ENCODE data around the gene BTG2. TPM values are rescaled to one million over a fixed set of nuclear protein-coding genes. Genes with fewer than 3 reads are reported as not detected.
"Not testable (repeated sequence)": the region's sequence is repeated elsewhere in the genome, so short reads cannot be mapped to it uniquely, and the experiment has no call there.

BTG2 gene
- total RNA-seq, 1 donor from 2014 or later = 170 TPM

- intact Hi-C loops (cut with micrococcal nuclease) = loop anchor here (1.0 kb wide), 2 partner anchors 15 to 37 kb away; partner anchors contain the start of gene BTG2
Observed at GRCh38 chr1:203290261-203291089, 14.8 kb upstream of the BTG2 start.

DNA sequence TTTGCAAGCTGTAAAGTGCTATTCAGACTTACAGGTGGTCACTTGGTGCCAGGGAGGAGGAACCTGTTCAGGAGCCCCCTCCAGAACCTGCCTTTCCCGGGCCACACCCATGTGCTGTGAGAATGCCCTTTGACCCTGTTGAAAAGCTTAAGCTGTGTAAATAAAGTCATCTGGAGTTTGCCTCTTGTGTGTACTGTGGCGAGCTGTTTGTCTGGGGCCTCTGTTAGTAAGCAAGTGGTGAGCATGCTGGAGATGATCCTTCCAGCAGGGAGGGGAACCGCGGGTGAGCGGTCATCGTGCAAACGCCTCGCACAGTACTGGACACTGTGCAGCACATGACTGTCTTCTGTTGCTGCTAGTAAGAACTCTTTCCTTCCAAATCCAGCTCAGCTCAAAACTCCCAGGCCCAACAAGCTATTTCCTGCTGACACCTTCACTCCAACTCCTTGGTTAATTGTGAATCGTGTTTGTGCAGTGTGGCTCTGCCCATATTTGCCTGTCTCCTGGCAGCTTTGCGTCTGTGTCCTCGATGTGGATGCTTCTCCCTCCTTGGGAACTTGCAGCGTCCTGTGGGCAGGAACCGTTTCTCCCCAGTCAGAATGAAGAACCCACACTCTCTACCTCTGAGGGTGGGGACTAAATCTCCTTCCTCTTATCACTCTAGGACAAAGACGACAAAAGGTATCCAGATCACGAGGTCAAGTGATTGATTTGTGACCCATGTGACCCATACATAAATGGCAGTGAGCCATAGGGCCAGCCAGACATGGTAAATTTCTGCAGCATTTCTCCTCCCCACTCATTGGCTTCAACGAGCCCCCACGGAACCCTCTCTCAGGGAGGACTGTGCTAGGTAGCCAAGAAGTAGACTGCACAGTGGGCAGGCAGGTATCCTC, 13.9 kb upstream of the BTG2 start:
- intact Hi-C loops (cut with micrococcal nuclease) = no loop called here

DNA sequence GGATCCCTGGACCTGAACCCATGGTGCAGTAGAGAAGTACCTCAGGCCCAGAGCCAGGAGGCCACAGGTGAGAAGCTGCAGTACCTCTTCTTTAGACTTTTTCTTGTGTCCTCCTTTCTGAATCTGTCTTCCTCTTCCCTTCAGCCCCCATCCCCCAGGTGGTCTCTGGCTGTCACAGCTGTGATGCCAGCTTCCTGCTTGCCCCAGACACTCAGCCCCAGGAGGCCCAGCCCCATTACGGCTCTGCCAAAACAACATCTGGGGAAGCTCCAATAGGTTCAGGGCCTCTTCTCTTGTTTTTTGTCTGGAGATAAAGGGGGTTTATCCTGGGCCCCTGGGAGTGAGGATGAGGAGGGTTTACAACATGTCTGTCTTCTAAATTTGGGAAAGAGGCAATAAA, 9.5 kb upstream of the BTG2 start:
- intact Hi-C loops (cut with micrococcal nuclease) = no loop called here

DNA sequence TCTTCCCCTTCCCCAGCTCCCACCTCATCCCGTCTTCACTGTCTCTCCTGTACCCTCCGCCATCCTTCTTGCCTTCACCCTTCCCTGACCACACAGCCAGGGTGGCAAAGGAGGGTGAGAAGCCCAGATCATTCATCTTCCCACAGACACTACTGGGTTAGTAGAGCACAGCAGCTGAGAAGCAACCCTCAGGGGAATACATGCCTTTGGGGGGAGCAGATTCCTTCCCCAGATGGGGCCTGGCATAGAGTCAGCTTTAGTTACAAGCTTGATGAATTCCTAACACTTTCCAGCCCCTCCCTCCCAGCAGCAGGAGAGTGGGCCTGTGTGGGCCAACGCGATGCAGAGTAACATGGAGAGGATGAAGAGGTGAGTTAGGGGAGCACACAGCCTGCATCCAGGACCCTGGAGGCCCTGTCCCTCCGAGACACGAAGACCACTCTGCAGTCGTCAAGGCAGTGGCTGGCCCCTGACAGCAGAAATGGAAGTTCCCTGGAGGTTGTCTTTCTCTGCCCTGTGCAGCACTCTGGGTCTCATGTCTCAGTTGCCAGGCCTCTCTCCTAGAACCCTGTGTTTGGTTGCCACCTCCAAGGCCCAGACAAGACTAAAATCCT, 8.8 kb upstream of the BTG2 start:
- intact Hi-C loops (cut with micrococcal nuclease) = no loop called here

DNA sequence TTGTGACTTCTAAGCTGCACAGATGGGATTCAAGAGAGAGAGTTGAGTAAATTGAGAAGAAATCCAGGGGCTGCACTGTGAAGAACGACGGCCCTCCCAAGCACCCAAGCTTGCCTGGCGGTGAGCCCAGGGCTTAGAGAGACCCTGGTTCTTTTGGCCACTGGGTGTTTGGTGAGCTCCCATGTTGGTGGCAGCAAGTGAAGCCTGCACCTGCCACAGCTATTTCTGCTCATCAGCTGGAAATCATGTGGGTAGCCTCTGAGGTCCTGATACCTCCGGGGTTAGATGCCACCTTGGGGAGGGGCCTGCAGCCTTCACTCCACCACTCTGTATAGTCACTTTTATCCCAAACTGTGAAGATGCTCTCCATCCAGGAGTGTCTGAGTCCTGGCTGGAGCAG, 6.2 kb upstream of the BTG2 start:
- intact Hi-C loops (cut with micrococcal nuclease) = no loop called here

- intact Hi-C loops (cut with micrococcal nuclease) = not testable (repeated sequence)
Observed at GRCh38 chr1:203299719-203300429, 5.4 kb upstream of the BTG2 start.

DNA sequence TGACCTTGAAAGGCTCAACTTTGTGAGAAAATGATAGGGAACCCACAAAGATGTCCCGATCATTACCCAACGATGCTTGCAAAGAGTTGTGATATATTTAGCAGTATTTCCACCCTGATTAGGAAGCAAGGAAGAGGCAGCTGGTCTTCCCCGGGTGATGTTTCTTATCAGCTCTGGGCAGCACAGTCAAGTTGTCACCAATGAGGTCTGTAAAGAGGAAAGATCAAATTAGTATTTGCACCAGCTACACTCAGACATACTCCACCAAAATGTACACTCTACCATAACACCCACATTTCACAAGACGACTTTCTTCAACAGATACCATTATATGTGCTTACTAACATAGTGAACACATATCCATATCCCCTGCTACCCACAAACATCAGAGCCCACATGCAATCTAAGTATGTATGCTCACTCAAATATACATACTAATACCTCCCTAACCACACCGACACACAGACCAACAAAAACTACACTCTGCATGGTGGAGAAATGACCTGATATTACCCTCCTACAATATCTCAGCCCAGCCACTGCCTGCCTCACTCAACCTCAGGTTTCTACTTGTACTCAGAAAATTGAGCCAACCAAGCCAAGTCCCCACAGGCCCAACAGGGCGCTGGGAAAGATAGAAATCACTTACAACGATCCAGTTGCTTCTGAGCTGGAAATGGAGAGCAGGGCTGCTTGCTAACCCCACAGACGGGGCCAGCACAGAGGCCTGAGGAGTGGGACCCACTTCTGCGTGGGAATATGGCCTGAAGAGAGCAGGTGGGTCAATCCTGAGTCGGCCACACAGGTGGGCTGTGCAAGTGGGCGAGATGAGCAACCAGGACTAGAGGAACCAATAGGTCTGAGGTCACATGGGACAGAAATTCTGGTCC, 4.6 kb upstream of the BTG2 start:
- intact Hi-C loops (cut with micrococcal nuclease) = no loop called here

DNA sequence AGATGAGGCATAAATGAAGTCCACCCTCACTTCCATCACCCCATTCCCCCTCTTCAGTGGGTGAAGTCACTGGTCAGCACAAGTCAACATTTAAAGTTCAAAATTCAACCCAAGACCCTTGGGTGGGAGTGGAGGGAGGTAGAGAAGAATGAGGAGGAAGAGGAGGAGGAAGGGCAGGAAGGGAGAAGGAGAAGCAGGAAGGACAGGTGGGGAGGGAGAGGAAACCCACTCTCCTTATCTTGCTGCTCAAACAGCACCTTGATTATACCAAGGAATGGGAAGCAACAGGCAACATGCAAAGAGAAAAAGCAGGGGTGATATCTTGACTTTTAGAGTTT, 4.0 kb upstream of the BTG2 start:
- intact Hi-C loops (cut with micrococcal nuclease) = no loop called here

GRCh38 chr1:203302456-203302855, 2.9 kb upstream of the BTG2 start:
- intact Hi-C loops (cut with micrococcal nuclease) = no loop called here

DNA sequence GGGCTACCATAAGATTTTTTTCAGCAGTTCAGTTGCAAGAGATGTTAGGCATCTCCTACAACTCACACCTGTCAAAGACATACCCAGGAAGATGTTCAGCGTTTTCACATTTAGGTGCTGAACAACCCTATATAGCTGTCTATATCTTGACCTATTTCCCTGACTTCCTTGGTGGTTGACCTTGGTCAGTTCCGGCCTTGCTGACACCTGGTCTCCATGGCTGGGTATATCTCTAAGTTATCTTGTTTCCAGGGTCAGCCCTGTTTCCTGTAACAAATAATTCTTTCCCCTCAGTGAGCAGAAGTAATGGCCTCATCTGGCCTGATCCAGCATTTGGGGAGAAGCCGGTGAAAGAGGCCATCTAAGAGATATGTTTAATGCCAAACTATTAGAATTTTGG, 2.4 kb upstream of the BTG2 start:
- intact Hi-C loops (cut with micrococcal nuclease) = no loop called here

- intact Hi-C loops (cut with micrococcal nuclease) = no loop called here
Observed at GRCh38 chr1:203304391-203304918, 864 bp upstream of the BTG2 start.

- intact Hi-C loops (cut with micrococcal nuclease) = loop anchor here (1.0 to 5.0 kb wide), 8 partner anchors 15 to 556 kb away; partner anchors contain the start of genes RABIF, SNRPE, ZBED6 and ZC3H11A
Observed at GRCh38 chr1:203305809-203306088, 430 bp downstream of the BTG2 start.

DNA sequence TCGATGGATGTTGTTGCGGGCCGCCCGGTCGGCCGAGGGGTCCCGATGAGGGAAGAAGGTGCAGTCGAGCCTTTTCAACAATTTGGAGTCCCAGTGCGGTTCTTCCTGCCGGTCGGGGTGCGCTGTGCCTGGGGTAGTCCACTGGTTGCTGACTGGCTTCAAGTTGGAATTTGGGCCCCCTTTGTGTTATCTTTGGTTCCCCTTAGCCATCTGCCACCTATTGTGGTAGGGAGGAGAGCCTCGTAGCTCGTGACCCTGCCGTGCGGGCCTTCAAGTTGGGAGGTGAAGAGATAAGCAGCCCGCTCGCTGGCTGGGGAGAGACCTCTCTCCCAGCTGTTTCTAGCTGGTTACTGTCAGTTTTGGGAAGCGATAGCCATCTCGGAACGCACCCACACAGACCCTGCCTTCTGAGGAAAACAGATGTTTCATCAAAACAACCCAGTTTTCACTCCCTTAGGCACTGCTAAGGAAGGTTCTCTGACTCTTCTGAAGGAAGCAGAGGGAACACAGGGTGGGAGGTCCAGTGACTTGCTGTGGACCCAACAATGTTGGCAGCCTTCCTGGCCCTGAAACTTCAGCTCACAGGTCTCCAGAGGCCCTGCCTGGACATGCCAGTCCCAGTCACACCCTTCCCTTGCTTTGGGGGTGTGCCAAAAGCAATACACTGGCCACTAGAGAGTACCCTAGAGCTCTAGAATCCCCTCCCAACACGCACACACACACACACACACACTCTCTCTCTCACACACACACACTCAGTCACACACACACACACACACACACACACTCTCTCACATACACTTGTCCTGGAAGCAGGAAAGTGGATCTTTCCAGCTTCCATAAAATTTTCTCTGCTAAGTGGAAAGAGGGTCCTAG, 1.0 kb downstream of the BTG2 start:
- intact Hi-C loops (cut with micrococcal nuclease) = loop anchor here (1.0 to 5.0 kb wide), 2 partner anchors 32 to 419 kb away; partner anchors contain the start of gene RABIF

DNA sequence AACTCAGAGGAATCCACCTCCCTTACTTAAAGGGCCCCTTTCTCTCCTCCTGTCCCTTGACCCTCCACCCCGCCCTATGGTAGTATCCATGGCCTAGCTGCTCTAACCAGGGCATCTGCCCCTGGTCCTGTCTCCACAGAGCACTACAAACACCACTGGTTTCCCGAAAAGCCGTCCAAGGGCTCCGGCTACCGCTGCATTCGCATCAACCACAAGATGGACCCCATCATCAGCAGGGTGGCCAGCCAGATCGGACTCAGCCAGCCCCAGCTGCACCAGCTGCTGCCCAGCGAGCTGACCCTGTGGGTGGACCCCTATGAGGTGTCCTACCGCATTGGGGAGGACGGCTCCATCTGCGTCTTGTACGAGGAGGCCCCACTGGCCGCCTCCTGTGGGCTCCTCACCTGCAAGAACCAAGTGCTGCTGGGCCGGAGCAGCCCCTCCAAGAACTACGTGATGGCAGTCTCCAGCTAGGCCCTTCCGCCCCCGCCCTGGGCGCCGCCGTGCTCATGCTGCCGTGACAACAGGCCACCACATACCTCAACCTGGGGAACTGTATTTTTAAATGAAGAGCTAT, 1.7 kb downstream of the BTG2 start:
- intact Hi-C loops (cut with micrococcal nuclease) = loop anchor here (1.0 to 5.0 kb wide), 2 partner anchors 31 to 420 kb away; partner anchors contain the start of gene RABIF

DNA sequence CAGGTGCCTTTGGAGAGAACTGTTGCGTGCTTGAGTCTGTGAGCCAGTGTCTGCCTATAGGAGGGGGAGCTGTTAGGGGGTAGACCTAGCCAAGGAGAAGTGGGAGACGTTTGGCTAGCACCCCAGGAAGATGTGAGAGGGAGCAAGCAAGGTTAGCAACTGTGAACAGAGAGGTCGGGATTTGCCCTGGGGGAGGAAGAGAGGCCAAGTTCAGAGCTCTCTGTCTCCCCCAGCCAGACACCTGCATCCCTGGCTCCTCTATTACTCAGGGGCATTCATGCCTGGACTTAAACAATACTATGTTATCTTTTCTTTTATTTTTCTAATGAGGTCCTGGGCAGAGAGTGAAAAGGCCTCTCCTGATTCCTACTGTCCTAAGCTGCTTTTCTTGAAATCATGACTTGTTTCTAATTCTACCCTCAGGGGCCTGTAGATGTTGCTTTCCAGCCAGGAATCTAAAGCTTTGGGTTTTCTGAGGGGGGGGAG, 2.4 kb downstream of the BTG2 start:
- intact Hi-C loops (cut with micrococcal nuclease) = loop anchor here (5.0 kb wide), 1 partner anchor 420 kb away; the partner anchor contains the start of gene RABIF

- intact Hi-C loops (cut with micrococcal nuclease) = loop anchor here (5.0 kb wide), 1 partner anchor 421 kb away; the partner anchor contains the start of gene RABIF
Observed at GRCh38 chr1:203308328-203308922, 3.1 kb downstream of the BTG2 start.

DNA sequence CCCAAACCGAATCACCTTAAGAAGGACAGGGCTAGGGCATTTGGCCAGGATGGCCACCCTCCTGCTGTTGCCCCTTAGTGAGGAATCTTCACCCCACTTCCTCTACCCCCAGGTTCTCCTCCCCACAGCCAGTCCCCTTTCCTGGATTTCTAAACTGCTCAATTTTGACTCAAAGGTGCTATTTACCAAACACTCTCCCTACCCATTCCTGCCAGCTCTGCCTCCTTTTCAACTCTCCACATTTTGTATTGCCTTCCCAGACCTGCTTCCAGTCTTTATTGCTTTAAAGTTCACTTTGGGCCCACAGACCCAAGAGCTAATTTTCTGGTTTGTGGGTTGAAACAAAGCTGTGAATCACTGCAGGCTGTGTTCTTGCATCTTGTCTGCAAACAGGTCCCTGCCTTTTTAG, 3.6 kb downstream of the BTG2 start:
- intact Hi-C loops (cut with micrococcal nuclease) = loop anchor here (5.0 kb wide), 1 partner anchor 422 kb away; the partner anchor contains the start of gene RABIF

Measured in T-helper 1 cell treated with Interleukin-12 subunit alpha and Interleukin-12 subunit beta and Interleukin-4 antibody, amounts not matched to agents 30 ng/mL and 1 ng/mL, for 36 hours (primary cell).